Nephron progenitor cell (in vitro differentiated cells): ENCODE data around the gene HSPA12B.

Source experiments
- DNase-seq: peaks from one replicate; pipeline ENCODE4 v3.0.0; 2021
- H3K27ac Mint-ChIP-seq: 2 replicates; pipeline ENCODE4 v1.8.0; 2021; ENCODE audit warnings: mild to moderate bottlenecking, moderate library complexity, mixed read lengths
- H3K27me3 Mint-ChIP-seq: 2 replicates; pipeline ENCODE4 v1.8.0; 2021; ENCODE audit warnings: mild to moderate bottlenecking, low read depth, mixed read lengths; ENCODE audit not compliant: poor library complexity
- H3K36me3 Mint-ChIP-seq: 2 replicates; pipeline ENCODE4 v1.8.0; 2021; ENCODE audit warnings: low read depth, mixed read lengths
- H3K4me1 Mint-ChIP-seq: 2 replicates; pipeline ENCODE4 v1.8.0; 2021; ENCODE audit warnings: mixed read lengths
- H3K4me3 Mint-ChIP-seq: 2 replicates; pipeline ENCODE4 v1.8.0; 2021; ENCODE audit warnings: mild to moderate bottlenecking, moderate library complexity, mixed read lengths
- H3K9me3 Mint-ChIP-seq: 2 replicates; pipeline ENCODE4 v1.8.0; 2021; ENCODE audit warnings: mild to moderate bottlenecking, moderate library complexity, mixed read lengths
- TF ChIP-seq, protein P1 (sequence below): fragments of 200-600 bp; sonication (generic); IDR thresholded peaks from 2 replicates; pipeline ENCODE4 v1.5.0; 2021; ENCODE audit warnings: antibody characterized with exemption

Gene HSPA12B

DNA sequence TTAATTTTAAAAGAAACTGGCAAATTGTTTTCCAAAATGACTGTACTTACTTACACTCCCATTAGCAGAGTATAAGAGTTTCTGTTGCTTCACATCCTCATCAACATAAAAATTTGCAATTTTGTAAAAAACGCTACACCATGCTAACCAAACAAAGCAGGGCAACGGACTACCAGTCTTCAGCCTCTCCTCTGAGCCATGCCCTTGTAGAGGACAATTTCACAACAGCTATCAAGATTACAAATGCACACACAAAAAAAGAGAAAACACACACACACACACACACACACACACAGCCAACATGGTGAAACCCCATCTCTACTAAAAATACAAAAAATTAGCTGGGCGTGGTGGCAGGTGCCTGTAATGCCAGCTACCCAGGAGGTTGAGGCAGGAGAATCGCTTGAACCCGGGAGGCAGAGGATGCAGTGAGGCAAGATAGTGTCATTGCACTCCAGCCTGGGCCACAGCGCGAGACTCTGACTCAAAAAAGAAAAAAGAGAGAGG is 39.1 kb downstream of the HSPA12B start:
- H3K36me3 Mint-ChIP-seq, result no peaks in the 10 kb centered on the region

DNA sequence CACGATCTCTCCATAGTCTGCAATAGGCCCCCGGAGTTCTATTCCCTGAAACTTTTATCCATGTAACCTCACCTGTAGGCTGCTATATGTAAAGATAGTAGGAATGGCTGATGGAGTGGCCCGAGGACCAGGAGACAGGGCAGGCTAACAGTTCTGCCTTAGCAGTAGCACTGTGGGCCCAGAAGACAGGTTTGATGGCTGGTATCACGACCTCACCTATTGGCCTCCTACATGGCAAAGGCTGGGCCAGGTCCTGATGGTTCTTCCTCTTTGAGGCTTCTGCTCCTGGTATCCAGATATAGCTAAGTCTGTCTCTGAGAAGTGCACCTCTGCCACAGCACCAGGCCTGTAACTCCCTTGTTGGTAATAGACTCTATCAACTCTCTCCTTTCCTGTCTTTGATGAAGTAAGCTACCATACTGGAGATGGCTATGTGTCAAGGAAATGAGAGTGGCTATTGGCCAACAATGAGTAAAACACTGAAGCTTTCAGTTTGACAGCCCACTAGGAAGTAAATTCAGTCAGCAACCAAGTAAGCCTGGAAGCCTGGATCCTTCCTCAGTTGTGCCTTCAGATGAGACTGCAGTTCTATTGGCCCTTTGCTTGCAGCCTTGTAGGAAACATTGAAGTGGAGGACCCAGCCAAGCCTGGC is 43.1 kb downstream of the HSPA12B start:
- Mint-ChIP-seq H3K27ac (no peak overlapping the region), H3K27me3 (peaks cover 76% of the 10 kb centered on the region), H3K4me1 (peaks cover 10% of the 10 kb centered on the region), H3K9me3 (no peaks in the 10 kb centered on the region), H3K36me3 (no peaks in the 10 kb centered on the region), H3K4me3 (no peak overlapping the region)
- no peak for DNase-seq
- TF ChIP-seq, protein P1, sequence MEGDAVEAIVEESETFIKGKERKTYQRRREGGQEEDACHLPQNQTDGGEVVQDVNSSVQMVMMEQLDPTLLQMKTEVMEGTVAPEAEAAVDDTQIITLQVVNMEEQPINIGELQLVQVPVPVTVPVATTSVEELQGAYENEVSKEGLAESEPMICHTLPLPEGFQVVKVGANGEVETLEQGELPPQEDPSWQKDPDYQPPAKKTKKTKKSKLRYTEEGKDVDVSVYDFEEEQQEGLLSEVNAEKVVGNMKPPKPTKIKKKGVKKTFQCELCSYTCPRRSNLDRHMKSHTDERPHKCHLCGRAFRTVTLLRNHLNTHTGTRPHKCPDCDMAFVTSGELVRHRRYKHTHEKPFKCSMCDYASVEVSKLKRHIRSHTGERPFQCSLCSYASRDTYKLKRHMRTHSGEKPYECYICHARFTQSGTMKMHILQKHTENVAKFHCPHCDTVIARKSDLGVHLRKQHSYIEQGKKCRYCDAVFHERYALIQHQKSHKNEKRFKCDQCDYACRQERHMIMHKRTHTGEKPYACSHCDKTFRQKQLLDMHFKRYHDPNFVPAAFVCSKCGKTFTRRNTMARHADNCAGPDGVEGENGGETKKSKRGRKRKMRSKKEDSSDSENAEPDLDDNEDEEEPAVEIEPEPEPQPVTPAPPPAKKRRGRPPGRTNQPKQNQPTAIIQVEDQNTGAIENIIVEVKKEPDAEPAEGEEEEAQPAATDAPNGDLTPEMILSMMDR, result no peak

More for the DNA sequence above, 39.1 kb downstream of the HSPA12B start:
- no peak for DNase-seq
- H3K27ac Mint-ChIP-seq, result no peak overlapping the region
- peaks cover 36% of the 10 kb centered on the region for H3K27me3 Mint-ChIP-seq
- TF ChIP-seq, protein P1, result no peak
- no peaks in the 10 kb centered on the region for H3K9me3 Mint-ChIP-seq
- H3K4me3 Mint-ChIP-seq, result no peak overlapping the region
- peaks cover 17% of the 10 kb centered on the region for H3K4me1 Mint-ChIP-seq

DNA sequence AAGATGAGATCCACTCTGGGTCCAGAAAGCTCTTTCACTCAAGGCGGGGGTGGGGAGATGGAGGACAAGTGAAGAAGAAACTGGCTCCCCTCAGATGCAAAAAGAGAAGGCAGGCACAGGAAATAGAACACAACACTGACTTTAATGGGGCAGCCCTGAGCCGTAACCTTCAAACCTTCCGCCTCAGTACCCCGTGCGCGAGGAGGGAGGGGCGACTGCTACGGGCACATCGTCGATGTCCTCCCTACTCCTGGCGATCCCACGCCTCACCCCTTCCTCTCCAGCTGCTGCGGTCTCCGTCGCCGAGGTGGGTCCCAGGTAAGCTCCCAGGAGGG is 44.9 kb downstream of the HSPA12B start:
- no peaks in the 10 kb centered on the region for H3K36me3 Mint-ChIP-seq
- H3K4me1 Mint-ChIP-seq, result peaks cover 21% of the 10 kb centered on the region
- peaks cover 81% of the 10 kb centered on the region for H3K27me3 Mint-ChIP-seq
- H3K27ac Mint-ChIP-seq, result no peak overlapping the region
- H3K9me3 Mint-ChIP-seq, result no peaks in the 10 kb centered on the region
- peak overlapping the region; percentile 74 for H3K4me3 Mint-ChIP-seq
- TF ChIP-seq, protein P1, result no peak
- DNase-seq, result no peak

DNA sequence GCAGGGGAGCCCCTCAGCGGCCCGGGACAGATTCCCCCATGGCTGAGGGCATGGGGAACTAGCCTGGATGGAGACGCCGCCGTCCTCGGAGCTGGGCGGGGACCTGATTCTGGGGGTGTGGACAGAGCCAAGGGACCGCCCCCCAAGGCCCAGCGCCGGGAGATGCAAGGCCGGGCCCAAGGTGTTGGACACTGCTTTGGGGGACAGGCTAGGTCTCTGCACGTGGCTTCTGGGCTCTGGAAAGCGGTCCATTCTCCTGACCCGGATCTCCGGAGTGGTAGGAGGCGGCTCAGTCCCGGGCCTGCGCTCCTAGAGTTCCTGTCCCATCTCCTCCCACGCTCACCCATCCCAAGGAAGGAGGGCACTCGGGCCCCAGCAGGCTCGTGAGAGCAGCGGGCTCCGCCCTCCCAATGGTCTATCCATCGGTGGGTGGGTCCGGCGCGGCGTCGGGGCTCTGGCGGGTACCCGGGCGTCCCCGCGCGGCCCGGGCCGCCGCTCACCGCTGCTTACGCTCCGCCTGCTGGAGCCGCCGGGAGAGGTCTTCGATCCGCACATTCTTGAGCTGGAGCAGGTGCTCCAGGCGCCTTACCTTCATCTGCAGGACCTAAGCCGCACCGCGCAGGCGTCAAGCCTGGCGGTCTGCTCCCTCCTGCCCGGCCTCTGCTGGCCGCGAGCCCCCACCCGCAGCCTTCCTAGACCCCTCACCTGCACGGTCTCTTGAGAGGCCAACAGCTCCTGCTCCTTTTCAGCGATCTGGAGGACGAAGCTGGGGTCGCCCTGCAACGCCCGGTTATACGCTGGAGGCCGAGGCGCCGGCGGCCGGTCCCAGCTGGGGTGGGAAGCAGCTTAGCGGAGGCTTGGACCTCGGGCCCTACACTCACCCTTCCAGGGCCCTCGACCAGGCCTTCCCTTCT is 45.5 kb downstream of the HSPA12B start:
- H3K27me3 Mint-ChIP-seq, result peaks cover 78% of the 10 kb centered on the region
- TF ChIP-seq, protein P1, result no peak
- no peak overlapping the region for H3K27ac Mint-ChIP-seq
- DNase-seq, result peak; percentile 68
- H3K36me3 Mint-ChIP-seq, result no peaks in the 10 kb centered on the region
- no peaks in the 10 kb centered on the region for H3K9me3 Mint-ChIP-seq
- H3K4me3 Mint-ChIP-seq, result peak overlapping the region; percentile 75
- H3K4me1 Mint-ChIP-seq, result peaks cover 26% of the 10 kb centered on the region

DNA sequence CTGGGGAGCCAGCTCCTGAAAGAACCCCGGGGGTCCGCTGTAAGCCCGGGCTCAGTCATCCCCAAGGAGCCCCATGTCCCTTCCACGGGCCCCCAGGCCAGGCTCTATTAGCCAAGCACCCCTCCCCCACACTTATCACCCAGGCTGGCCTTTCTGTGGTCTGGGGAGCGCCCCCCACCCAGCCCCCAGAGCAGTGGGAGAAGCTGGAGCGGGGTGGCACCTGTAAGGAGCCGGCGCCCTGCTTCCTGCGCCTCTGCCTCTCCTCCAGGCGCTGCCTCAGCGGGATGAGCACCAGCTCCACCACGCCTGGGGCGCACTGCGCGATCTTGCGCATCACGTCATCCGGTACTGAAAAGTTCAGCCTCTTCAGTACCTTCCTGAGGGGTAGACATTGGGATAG is 46.5 kb downstream of the HSPA12B start:
- no peaks in the 10 kb centered on the region for H3K36me3 Mint-ChIP-seq
- H3K4me1 Mint-ChIP-seq, result peaks cover 34% of the 10 kb centered on the region
- no peaks in the 10 kb centered on the region for H3K9me3 Mint-ChIP-seq
- TF ChIP-seq, protein P1, result no peak
- no peak for DNase-seq
- no peak overlapping the region for H3K27ac Mint-ChIP-seq
- peak overlapping the region; percentile 75 for H3K4me3 Mint-ChIP-seq
- H3K27me3 Mint-ChIP-seq, result peaks cover 69% of the 10 kb centered on the region
